ENCODE measurements around the gene C2orf92.

The C2orf92 gene

DNA sequence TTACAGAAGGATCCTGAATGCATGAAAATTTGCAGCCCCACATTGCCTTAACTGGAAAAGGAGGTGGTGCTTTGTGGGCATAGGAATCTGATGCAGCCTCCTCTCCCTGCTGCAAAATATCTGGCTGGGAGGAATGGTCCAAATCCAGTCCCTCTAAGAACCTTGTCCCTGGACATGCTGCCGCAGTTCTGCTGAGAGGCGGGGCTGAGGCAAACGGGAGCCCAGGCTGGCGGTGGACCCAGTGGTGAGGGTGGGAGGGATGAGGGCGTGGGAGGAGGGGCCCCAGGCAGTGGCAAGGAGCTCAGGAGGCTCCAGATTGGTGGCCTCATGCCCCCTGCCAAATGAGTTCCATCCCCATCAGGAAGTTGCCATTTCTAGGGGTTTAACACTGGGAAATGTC lies 80.1 kb downstream of the C2orf92 start:
- DNase-seq = no peak

DNA sequence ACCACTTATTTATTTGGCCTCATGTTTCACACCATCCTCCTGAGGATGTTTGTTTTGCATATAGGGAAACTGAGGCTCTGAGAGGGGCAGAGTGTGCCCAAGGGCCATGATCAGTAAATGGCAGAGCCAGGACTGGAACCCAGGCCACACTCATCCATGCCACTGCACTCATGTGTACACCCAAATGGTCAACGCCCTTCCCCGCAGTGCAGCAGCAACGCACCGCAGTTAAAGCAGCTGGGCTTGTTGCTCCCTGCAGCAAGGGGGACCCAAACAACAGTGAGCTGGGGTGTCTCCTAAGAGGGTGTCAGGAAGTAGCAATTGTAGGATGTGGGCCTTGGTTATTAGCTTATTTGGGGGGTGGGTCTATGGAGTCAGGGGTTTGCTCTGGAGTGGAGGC lies 80.5 kb downstream of the C2orf92 start:
- no peak for DNase-seq

DNA sequence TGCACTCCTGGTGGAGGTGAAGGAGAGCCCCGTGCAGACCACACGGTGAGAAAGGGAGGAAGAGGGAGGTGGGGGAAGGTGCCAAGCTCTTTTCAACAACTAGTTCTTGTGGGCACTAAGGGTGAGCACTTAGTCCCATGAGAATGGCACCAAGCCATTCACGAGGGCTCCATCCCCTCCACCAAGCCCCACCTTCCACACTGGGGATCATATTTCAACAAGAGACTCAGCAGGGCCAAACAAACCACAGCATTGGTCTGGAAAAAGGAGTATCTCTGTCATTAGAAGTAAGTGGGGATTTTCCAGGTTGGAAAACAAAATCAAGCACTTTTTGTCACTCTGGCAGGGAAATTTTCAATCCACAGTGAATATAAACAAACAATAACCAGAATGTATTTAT lies 82.2 kb downstream of the C2orf92 start:
- DNase-seq = no peak
